Pancreas (tissue), 10 donors: Measurements from ENCODE around the gene SON. TPM values are rescaled to one million over a fixed set of nuclear protein-coding genes. Genes with fewer than 3 reads are reported as not detected.

Experiments
- ATAC-seq, 4 donors: fragments of 200-7000 bp; cut with Tn5 transposase; one replicate each; pipeline versions ENCODE4 v1.8.0 to v1.9.1; 2020; ENCODE audit warnings: mild to moderate bottlenecking in 4 of 4, moderate library complexity in 4 of 4
- DNase-seq, 6 donors: peaks; one replicate each; pipeline ENCODE4 v3.0.0-alpha.2; 2020
- FAIRE-seq: peaks from 2 replicates; lab custom pipeline; 2012; peaks lifted over from hg19 to GRCh38; lab: Jason Lieb, UNC
- H3K27ac ChIP-seq, 4 donors: fragments of 200-600 bp; sonication (generic); 1 replicate in 3 of 4; 2 replicates in 1 of 4; pipeline versions ENCODE4 v1.5.0 to v1.8.0; 2020
- H3K27me3 ChIP-seq, 4 donors: fragments of 200-600 bp; one replicate each; pipeline ENCODE4 v1.8.0; 2021
- H3K36me3 ChIP-seq, 3 donors: fragments of 200-600 bp; sonication (generic) in 1 of 3; one replicate each; pipeline versions ENCODE4 v1.5.0 to v1.8.0; 2020 to 2021
- H3K4me1 ChIP-seq, 3 donors: fragments of 200-600 bp; one replicate each; pipeline ENCODE4 v1.8.0; 2021
- H3K4me3 ChIP-seq, 4 donors: fragments of 200-600 bp; sonication (generic) in 2 of 4; one replicate each; pipeline versions ENCODE4 v1.5.0 to v1.8.0; 2020 to 2021
- H3K9me3 ChIP-seq, 4 donors: fragments of 200-600 bp; one replicate each; pipeline ENCODE4 v1.8.0; 2021
- WGBS, 2 donors: extraction: QIAGEN DNeasy Blood & Tissue Kit; methylation state at CpG; one replicate each; pipeline ENCODE4 v1.1.7; 2013; 5-methylcytosine and 5-hydroxymethylcytosine counted together
- intact Hi-C, 3 donors: fragments of 100-400 bp; cut with DNase I; formaldehyde crosslinking; loops; one replicate each; pipeline versions ENCODE4 v1.11.1 to v1.14.2; 2022
- polyA plus RNA-seq, 2 donors: library from polyadenylated mRNA; stranded (reverse); fragments of 200-250 nt; gene quantifications; one replicate each; pipeline ENCODE4 v1.2.3, GENCODE V29; 2013
- total RNA-seq, 6 donors: library from RNA; stranded (reverse); fragmentation: NEBNext Ultra II Directional in 4 of 6; extraction: Animal tissue kit (Norgen Biotek cat#: 25700) in 4 of 6; gene quantifications; one replicate each; pipeline versions ENCODE4 v1.2.1 to v1.2.4, GENCODE V29; 2021 to 2023
- TF ChIP-seq, protein P1 (sequence below), 4 donors: fragments of 200-600 bp; sonication (generic) in 3 of 4; IDR thresholded peaks; one replicate each; pipeline versions ENCODE4 v1.5.0 to v1.8.0; 2021; ENCODE audit warnings: antibody characterized with exemption in 4 of 4
- donor health status: healthy with polysubstance abuse.
- donor health status: DM: no; HTN: no; CAD: no; lungs with moderate emphysema.
- donor health status: DM: no; HTN: no; CAD: no.
- donor health status: control.
- donor health status: control.
- donor health status: Bipolar disorder and iron deficiency.
- donor health status: DM: yes; HTN: yes; CAD: no.
- donor health status: DM: no; HTN: no; CAD: no.
- donor health status: DM: no; HTN: no; CAD: no.
- donor health status: DM: yes; HTN: yes; CAD: no.

The SON gene
- total and polyA plus RNA-seq, 8 donors = 82.5 to 205 (median 102) TPM

DNA sequence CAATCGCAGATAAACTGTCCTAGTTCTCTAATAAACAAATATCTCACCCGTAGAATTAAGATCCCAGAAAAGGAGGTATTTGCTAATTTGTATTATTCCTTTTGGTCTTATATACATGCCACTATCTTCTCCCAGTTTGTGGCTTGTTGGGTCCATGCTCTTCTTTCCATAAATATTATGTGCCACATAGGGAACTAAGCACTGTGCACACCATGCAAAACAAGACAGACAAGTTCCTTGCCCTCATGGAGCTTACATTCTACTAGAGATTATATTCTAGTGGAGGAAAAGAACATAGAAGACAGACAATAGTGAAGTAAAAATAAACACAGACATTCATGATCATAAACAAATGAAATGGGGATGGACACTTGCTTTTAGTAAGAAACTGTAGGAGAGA lies 5.6 kb upstream of the SON start:
- no peak overlapping the region for H3K4me3 ChIP-seq
- TF ChIP-seq, protein P1, sequence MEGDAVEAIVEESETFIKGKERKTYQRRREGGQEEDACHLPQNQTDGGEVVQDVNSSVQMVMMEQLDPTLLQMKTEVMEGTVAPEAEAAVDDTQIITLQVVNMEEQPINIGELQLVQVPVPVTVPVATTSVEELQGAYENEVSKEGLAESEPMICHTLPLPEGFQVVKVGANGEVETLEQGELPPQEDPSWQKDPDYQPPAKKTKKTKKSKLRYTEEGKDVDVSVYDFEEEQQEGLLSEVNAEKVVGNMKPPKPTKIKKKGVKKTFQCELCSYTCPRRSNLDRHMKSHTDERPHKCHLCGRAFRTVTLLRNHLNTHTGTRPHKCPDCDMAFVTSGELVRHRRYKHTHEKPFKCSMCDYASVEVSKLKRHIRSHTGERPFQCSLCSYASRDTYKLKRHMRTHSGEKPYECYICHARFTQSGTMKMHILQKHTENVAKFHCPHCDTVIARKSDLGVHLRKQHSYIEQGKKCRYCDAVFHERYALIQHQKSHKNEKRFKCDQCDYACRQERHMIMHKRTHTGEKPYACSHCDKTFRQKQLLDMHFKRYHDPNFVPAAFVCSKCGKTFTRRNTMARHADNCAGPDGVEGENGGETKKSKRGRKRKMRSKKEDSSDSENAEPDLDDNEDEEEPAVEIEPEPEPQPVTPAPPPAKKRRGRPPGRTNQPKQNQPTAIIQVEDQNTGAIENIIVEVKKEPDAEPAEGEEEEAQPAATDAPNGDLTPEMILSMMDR (IDR thresholded peaks at IDR 0.05) = no peak
- no peaks in the 10 kb centered on the region for H3K9me3 ChIP-seq
- intact Hi-C loops = no loop called here
- H3K36me3 ChIP-seq = peaks cover 0 to 46% (median 10%) of the 10 kb centered on the region in 3 donors
- DNase-seq (no peak), FAIRE-seq (no peak), ATAC-seq (no peak)
- H3K27me3 ChIP-seq = no peaks in the 10 kb centered on the region
- WGBS, 2 donors = 91% methylated on average over 2 of the region's 2 CpGs
- peaks cover 0 to 17% (median 9%) of the 10 kb centered on the region in 3 donors for H3K4me1 ChIP-seq
- H3K27ac ChIP-seq = no peak overlapping the region

DNA sequence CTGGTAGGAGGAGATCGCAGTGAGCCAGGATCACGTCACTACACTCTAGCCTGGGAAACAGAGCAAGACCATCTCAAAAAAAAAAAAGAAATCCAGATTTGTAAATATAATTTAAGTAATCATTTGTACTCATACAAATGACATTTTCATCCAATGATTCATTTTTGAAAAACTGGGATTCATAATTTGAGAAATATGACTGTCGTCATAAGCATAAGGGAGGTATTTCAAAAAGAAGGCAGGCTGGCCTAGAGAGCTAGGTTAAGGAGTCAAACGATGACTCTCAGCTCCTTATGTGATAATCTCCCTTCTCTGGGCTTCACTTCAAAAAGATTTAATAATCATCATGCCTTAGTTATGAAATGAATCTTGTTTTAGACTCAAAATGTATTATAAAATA lies 3.2 kb upstream of the SON start:
- H3K27ac ChIP-seq = no peak overlapping the region
- WGBS, 2 donors = 80 to 85% methylated on average over 4 of the region's 4 CpGs
- peaks cover 0 to 19% (median 9%) of the 10 kb centered on the region in 3 donors for H3K4me1 ChIP-seq
- no peak for FAIRE-seq
- H3K27me3 ChIP-seq = no peaks in the 10 kb centered on the region
- H3K9me3 ChIP-seq = no peaks in the 10 kb centered on the region
- no peak for ATAC-seq
- intact Hi-C loops = no loop called here
- TF ChIP-seq, protein P1 (IDR thresholded peaks at IDR 0.05) = no peak
- peaks cover 0 to 29% (median 4%) of the 10 kb centered on the region in 3 donors for H3K36me3 ChIP-seq
- no peak overlapping the region for H3K4me3 ChIP-seq
- DNase-seq = no peak

DNA sequence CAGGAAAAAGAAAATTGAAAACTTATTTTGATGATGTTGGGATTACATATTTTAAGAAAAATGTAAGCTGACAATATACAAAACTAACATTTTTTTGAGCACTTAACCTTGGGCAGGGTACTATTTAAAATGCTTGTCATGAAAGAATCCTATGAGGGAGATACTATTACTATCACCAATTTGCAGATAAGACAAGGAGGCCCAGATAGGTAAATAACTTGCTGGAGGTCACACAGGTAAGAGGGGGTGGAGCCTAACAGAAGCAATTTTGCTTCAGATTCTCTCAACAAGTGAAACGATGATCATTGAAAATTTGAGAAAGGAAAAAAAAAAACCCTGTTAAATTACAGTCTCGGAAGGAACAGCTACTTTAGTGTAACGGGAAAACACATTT lies 2.1 kb upstream of the SON start:
- H3K4me1 ChIP-seq = peaks cover 9 to 30% (median 15%) of the 10 kb centered on the region in 3 donors
- intact Hi-C loops = no loop called here
- peak overlapping the region in 2 of 4 donors; percentile 79 to 82 for H3K4me3 ChIP-seq
- no peak for ATAC-seq
- no peak for FAIRE-seq
- TF ChIP-seq, protein P1 (IDR thresholded peaks at IDR 0.05) = no peak
- peak overlapping the region in 3 of 4 donors; percentile 98 to 100 (median 100) for H3K27ac ChIP-seq
- no peaks in the 10 kb centered on the region for H3K27me3 ChIP-seq
- peaks cover 0 to 25% (median 4%) of the 10 kb centered on the region in 3 donors for H3K36me3 ChIP-seq
- no peak for DNase-seq
- WGBS, 2 donors = 29 to 32% methylated on average over 3 of the region's 3 CpGs
- H3K9me3 ChIP-seq = no peaks in the 10 kb centered on the region

GRCh38 chr21:33541105-33541711 lies 1.6 kb upstream of the SON start:
- Histone ChIP-seq H3K27ac (peak overlapping the region; percentile 98 to 100 (median 100)), H3K36me3 (peaks cover 0 to 20% (median 4%) of the 10 kb centered on the region in 3 donors), H3K27me3 (no peaks in the 10 kb centered on the region), H3K4me1 (peaks cover 13 to 35% (median 20%) of the 10 kb centered on the region in 3 donors), H3K9me3 (no peaks in the 10 kb centered on the region), H3K4me3 (peak overlapping the region; percentile 38 to 82 (median 65))
- 39 to 44% methylated on average over 19 of the region's 19 CpGs for WGBS, 2 donors
- ATAC-seq = no peak
- TF ChIP-seq, protein P1 (IDR thresholded peaks at IDR 0.05) = no peak
- DNase-seq = no peak
- intact Hi-C loops = no loop called here
- FAIRE-seq = no peak
